Measurements from ENCODE around the gene SOCS4. TPM values are rescaled to one million over a fixed set of nuclear protein-coding genes. Genes with fewer than 3 reads are reported as not detected.

The SOCS4 gene
- total RNA-seq = 7.9 and 13.1 TPM in 2 replicates

GRCh38 chr14:55026793-55027561 lies at the start of gene SOCS4, which contains the start of gene WDHD1:
Gene SOCS4 (plus strand): TSS chr14:55027236. CDS start chr14:55043042, 15,806 bp downstream.
Gene WDHD1 (minus strand): TSS chr14:55027099. CDS start chr14:55026787, 312 bp downstream.

GRCh38 chr14:55051423-55052268 lies 24.6 kb downstream of the SOCS4 start, which contains the start of gene MAPK1IP1L:
Gene MAPK1IP1L (plus strand): TSS chr14:55051647. CDS start chr14:55061684, 10,037 bp downstream.

Other genes with a start within 250 kb of the SOCS4 start
- 2.3 and 4.1 TPM in 2 replicates for gene GCH1, start 124.4 kb upstream of the SOCS4 start, total RNA-seq
- 2.2 and 2.3 TPM in 2 replicates for gene WDHD1, start 137 bp upstream of the SOCS4 start, total RNA-seq
- 53.8 and 60.1 TPM in 2 replicates for gene MAPK1IP1L, start 24.4 kb downstream of the SOCS4 start, total RNA-seq
- gene LGALS3, start 102.0 kb downstream of the SOCS4 start, total RNA-seq = 601 and 678 TPM in 2 replicates
- 5.4 and 7.8 TPM in 2 replicates for gene DLGAP5, start 164.3 kb downstream of the SOCS4 start, total RNA-seq
- gene FBXO34, start 244.2 kb downstream of the SOCS4 start, total RNA-seq = 10.3 and 15.9 TPM in 2 replicates